WERI-Rb-1 (cell line): ENCODE data around the gene MZT2B.
"Not testable (repeated sequence)": the region's sequence is repeated elsewhere in the genome, so short reads cannot be mapped to it uniquely, and the experiment has no call there.

Source experiments
- DNase-seq: peaks from one replicate; pipeline ENCODE4 v3.0.0-alpha.2; 2020
- H3K27ac ChIP-seq: fragments of 250-450 bp; sonication (Bioruptor Pico); 2 replicates; pipeline ENCODE4 v1.5.1; 2020; ENCODE audit warnings: mild to moderate bottlenecking, moderate library complexity
- H3K27me3 ChIP-seq: fragments of 250-450 bp; sonication (Bioruptor Pico); 2 replicates; pipeline ENCODE4 v1.5.1; 2021; ENCODE audit warnings: mild to moderate bottlenecking, low read depth, moderate library complexity; ENCODE audit not compliant: insufficient read depth, severe bottlenecking
- H3K36me3 ChIP-seq: fragments of 250-450 bp; sonication (Bioruptor Pico); 2 replicates; pipeline ENCODE4 v1.5.1; 2020; ENCODE audit warnings: mild to moderate bottlenecking, moderate library complexity
- H3K4me3 ChIP-seq: 2 replicates; pipeline ENCODE4 v1.5.1; 2011; ENCODE audit warnings: low read depth, mild to moderate bottlenecking, control low read depth, low read length
- H3K9me3 ChIP-seq: fragments of 250-450 bp; sonication (Bioruptor Pico); 2 replicates; pipeline ENCODE4 v1.5.1; 2021; ENCODE audit warnings: mild to moderate bottlenecking, moderate library complexity; ENCODE audit not compliant: severe bottlenecking
- CTCF ChIP-seq: IDR thresholded peaks from 2 replicates; pipeline ENCODE4 v1.5.1; 2011; ENCODE audit warnings: low read depth, mild to moderate bottlenecking, control low read depth, inconsistent platforms, low read length

Gene MZT2B

GRCh38 chr2:130230907-130231306, 48.8 kb downstream of the MZT2B start:
- H3K36me3 ChIP-seq, H3K27ac ChIP-seq, DNase-seq, H3K4me3 ChIP-seq, H3K27me3 ChIP-seq, H3K9me3 ChIP-seq: not testable (repeated sequence)

GRCh38 chr2:130231656-130232055, 49.6 kb downstream of the MZT2B start:
- no peak for TF ChIP-seq CTCF
- no peaks in the 10 kb centered on the region for H3K27me3 ChIP-seq
- H3K4me3 ChIP-seq = no peak overlapping the region
- H3K9me3 ChIP-seq = no peaks in the 10 kb centered on the region
- no peak overlapping the region for H3K27ac ChIP-seq
- no peak for DNase-seq
- H3K36me3 ChIP-seq = no peaks in the 10 kb centered on the region

GRCh38 chr2:130233066-130233465, 51.0 kb downstream of the MZT2B start:
- H3K9me3 ChIP-seq, H3K36me3 ChIP-seq, DNase-seq, H3K27me3 ChIP-seq, H3K4me3 ChIP-seq, H3K27ac ChIP-seq: not testable (repeated sequence)

GRCh38 chr2:130239581-130239980, 57.5 kb downstream of the MZT2B start:
- H3K36me3 ChIP-seq, H3K27ac ChIP-seq, H3K9me3 ChIP-seq, H3K27me3 ChIP-seq, H3K4me3 ChIP-seq, DNase-seq: not testable (repeated sequence)
